Left lung (tissue), 10 donors: ENCODE data around the gene WDCP. TPM values are rescaled to one million over a fixed set of nuclear protein-coding genes. Genes with fewer than 3 reads are reported as not detected.

Experiments used
- ATAC-seq: fragments of 200-7000 bp; cut with Tn5 transposase; one replicate; pipeline ENCODE4 v1.9.1; 2020; ENCODE audit warnings: moderate library complexity
- DNase-seq, 4 donors: peaks; one replicate each; pipeline ENCODE4 v3.0.0-alpha.2; 2013 to 2020
- H3K27ac ChIP-seq, 2 donors: fragments of 200-600 bp; sonication (generic) in 1 of 2; one replicate each; pipeline versions ENCODE4 v1.5.0 to v1.8.0; 2020 to 2021
- H3K27me3 ChIP-seq, 2 donors: fragments of 200-600 bp; sonication (generic) in 1 of 2; one replicate each; pipeline versions ENCODE4 v1.5.0 to v1.8.0; 2020 to 2021
- H3K36me3 ChIP-seq, 2 donors: fragments of 200-600 bp; sonication (generic) in 1 of 2; one replicate each; pipeline versions ENCODE4 v1.5.0 to v1.8.0; 2020 to 2021
- H3K4me1 ChIP-seq, 2 donors: fragments of 200-600 bp; one replicate each; pipeline ENCODE4 v1.8.0; 2021
- H3K4me3 ChIP-seq, 2 donors: fragments of 200-600 bp; sonication (generic) in 1 of 2; one replicate each; pipeline versions ENCODE4 v1.5.0 to v1.8.0; 2020 to 2021; ENCODE audit warnings: mild to moderate bottlenecking in 1 of 2
- H3K9me3 ChIP-seq, 2 donors: fragments of 200-600 bp; sonication (generic) in 1 of 2; one replicate each; pipeline versions ENCODE4 v1.5.0 to v1.8.0; 2020 to 2021
- intact Hi-C, 2 donors: fragments of 100-400 bp; cut with DNase I; formaldehyde crosslinking; loops; one replicate each; pipeline versions ENCODE4 v1.11.2 to v1.14.2; 2022
- polyA plus RNA-seq, 6 donors: library from polyadenylated mRNA; unstranded; fragments of 120-200 nt; gene quantifications; one replicate each; pipeline ENCODE4 v1.2.1, GENCODE V29; 2013; ENCODE audit not compliant: insufficient read length in 6 of 6
- total RNA-seq, 2 donors: library from RNA; stranded (reverse); fragmentation: NEBNext Ultra II Directional; extraction: Animal tissue kit (Norgen Biotek cat#: 25700); gene quantifications; one replicate each; pipeline ENCODE4 v1.2.1, GENCODE V29; 2021
- TF ChIP-seq, protein P1 (sequence below), 2 donors: fragments of 200-600 bp; sonication (generic) in 1 of 2; IDR thresholded peaks; one replicate each; pipeline versions ENCODE4 v1.5.0 to v1.8.0; 2021; ENCODE audit warnings: antibody characterized with exemption in 2 of 2
- donor health status: DM: no; HTN: yes; CAD: no.
- donor health status: DM: no; HTN: no; CAD: no.

WDCP gene
- total and polyA plus RNA-seq, 8 donors = 10.3 to 15.0 (median 14.6) TPM

DNA sequence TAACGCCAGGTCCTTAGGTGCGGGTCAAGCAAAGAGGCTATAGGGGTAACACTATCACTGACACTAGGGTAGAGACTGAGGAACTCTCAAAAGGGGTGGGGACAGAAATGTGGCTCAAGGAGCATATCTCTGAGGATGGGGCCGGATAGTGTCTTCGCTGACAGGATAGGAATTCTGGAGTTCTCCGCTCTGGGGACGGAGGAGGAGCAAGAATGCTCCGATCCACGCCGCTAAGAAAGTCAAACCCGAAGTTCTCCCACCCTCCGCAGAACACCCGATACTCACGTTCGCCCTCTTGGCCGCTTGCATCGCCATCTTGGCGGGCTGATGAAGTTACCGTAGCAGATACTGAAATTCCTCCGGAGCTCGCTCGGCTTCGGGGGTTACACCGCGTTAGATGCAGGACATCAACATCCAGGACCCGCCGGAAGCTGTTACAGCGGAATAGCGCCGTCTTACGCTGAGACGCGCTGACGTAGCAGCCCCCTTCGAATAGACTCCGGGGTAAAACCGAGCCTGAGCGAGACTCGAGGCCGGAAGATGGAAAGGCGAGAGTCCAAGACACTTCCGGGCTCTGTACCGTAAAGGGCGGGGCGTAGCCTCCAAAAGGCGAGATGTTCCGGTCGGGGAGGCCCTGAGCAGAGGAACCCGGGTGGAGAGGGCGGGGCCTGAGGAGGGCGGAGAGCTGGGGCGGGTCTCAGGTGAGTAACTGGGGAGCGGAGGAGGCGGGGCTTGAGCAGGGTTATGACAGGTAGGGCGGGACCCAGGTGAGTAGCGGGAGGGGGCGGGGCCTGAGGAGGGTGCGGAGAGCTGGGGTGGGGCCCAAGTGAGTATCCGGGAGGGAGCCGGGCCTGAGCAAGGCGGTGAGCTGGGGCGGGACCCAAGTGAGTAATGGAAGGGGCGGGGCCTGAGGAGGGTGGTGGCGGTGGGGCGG is 29.0 kb upstream of the WDCP start, which contains the start of gene SF3B6:
TSS of gene SF3B6 (minus strand) at position 412 of the 934 bp plus-strand sequence. CDS start at position 315, 97 bp downstream.
- peaks cover 0 to 50% of the 10 kb centered on the region in 2 donors for H3K36me3 ChIP-seq
- no peaks in the 10 kb centered on the region for H3K27me3 ChIP-seq
- DNase-seq (peak; percentile 98 to 100 (median 99)), ATAC-seq (peak; percentile 89)
- peak within 1 kb of the TSS; percentile 87 to 94 for H3K27ac ChIP-seq
- H3K9me3 ChIP-seq = no peaks in the 10 kb centered on the region
- TF ChIP-seq, protein P1, sequence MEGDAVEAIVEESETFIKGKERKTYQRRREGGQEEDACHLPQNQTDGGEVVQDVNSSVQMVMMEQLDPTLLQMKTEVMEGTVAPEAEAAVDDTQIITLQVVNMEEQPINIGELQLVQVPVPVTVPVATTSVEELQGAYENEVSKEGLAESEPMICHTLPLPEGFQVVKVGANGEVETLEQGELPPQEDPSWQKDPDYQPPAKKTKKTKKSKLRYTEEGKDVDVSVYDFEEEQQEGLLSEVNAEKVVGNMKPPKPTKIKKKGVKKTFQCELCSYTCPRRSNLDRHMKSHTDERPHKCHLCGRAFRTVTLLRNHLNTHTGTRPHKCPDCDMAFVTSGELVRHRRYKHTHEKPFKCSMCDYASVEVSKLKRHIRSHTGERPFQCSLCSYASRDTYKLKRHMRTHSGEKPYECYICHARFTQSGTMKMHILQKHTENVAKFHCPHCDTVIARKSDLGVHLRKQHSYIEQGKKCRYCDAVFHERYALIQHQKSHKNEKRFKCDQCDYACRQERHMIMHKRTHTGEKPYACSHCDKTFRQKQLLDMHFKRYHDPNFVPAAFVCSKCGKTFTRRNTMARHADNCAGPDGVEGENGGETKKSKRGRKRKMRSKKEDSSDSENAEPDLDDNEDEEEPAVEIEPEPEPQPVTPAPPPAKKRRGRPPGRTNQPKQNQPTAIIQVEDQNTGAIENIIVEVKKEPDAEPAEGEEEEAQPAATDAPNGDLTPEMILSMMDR (IDR thresholded peaks at IDR 0.05) = no peak
- intact Hi-C loops = no loop called here
- peak within 1 kb of the TSS; percentile 52 to 88 for H3K4me3 ChIP-seq
- H3K4me1 ChIP-seq = peaks cover 14 to 39% of the 10 kb centered on the region in 2 donors

DNA sequence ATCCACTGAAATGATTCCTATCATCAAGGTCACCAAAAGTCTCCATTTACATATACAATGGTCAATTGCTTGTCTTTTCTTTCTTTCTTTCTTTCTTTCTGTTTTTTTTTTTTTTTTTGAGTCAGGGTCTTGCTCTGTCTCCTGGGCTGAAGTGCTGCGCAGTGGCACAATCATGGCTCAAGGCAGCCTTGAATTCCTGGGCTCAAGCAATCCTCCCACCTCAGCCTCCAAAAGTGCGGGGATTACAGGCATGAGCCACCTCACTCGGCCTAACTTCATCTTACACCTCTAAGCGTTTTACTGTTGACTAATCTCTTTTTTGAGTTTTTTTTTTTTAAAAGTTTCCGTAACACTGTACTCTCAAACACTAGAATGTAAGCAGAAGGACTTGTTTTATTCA is 28.1 kb upstream of the WDCP start:
- TF ChIP-seq, protein P1 (IDR thresholded peaks at IDR 0.05) = no peak
- Histone ChIP-seq H3K27me3 (no peaks in the 10 kb centered on the region), H3K4me1 (peaks cover 13 to 33% of the 10 kb centered on the region in 2 donors), H3K27ac (peak overlapping the region in 1 of 2 donors; percentile 94), H3K4me3 (peak overlapping the region; percentile 52 to 88), H3K9me3 (no peaks in the 10 kb centered on the region), H3K36me3 (peaks cover 0 to 52% of the 10 kb centered on the region in 2 donors)
- intact Hi-C loops = no loop called here
- DNase-seq (no peak), ATAC-seq (no peak)

DNA sequence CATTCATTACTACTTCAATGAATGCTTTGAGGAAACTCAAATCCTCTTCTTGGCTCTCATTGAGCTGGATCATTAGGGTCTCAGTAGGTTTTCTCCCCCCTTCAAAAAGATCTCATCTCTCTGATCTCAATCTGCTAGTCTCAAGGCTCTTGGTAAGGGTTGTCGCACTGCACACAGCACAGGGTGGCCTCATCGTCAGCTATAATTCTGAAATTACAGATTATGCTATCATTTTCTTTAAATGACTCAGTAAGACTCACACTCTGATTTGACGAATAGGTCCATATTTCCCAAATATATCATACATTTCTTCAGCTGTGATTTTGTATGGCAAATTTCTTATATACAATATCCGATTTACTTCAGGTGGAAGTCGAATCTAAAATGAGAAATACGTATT is 26.6 kb upstream of the WDCP start:
- ATAC-seq = no peak
- Histone ChIP-seq H3K27ac (no peak overlapping the region), H3K4me3 (no peak overlapping the region), H3K36me3 (peaks cover 0 to 52% of the 10 kb centered on the region in 2 donors), H3K27me3 (no peaks in the 10 kb centered on the region), H3K4me1 (peaks cover 13 to 33% of the 10 kb centered on the region in 2 donors), H3K9me3 (no peaks in the 10 kb centered on the region)
- TF ChIP-seq, protein P1 (IDR thresholded peaks at IDR 0.05) = no peak
- intact Hi-C loops = no loop called here
- no peak for DNase-seq

DNA sequence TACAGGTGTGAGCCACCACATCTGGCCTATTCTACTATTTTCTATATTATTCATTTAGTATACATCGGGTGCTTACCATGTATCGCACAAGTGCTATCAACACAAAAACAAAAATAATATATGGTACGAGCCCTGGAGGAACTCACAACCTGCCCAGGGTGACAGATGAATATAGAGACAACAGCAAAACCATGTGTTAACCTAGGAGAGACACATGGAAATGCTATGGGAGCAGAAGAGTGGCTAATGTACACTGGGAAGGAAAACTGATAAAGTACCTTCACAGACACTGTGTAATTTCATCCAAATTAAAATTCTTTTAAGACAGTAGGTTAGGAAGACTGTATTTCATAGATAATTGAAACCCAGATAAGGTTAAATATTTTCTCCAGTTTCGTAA is 25.1 kb upstream of the WDCP start:
- DNase-seq (no peak), ATAC-seq (no peak)
- intact Hi-C loops = no loop called here
- H3K27me3 ChIP-seq = no peaks in the 10 kb centered on the region
- peaks cover 0 to 65% of the 10 kb centered on the region in 2 donors for H3K36me3 ChIP-seq
- H3K27ac ChIP-seq = no peak overlapping the region
- no peaks in the 10 kb centered on the region for H3K9me3 ChIP-seq
- H3K4me1 ChIP-seq = peaks cover 8 to 20% of the 10 kb centered on the region in 2 donors
- no peak overlapping the region for H3K4me3 ChIP-seq
- TF ChIP-seq, protein P1 (IDR thresholded peaks at IDR 0.05) = no peak

DNA sequence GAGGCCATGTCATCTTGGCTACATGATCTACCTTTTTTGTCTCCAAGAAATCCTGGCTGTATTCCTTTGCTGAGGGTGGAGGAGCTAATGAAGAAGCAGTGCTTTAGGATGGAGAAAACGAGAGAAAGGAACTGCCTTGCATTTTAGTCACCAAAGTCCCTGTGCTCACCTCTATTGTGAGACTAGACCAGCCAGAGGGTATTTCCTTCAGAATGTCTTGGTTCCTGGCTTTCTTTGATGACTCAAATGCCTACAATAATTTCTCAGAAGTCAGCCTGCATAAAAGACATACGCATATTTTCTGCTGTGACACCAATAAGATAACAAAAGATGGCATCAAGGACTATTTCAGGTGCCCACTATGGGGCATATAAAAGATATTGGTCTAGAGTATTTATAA is 18.1 kb upstream of the WDCP start:
- ATAC-seq = no peak
- peaks cover 0 to 50% of the 10 kb centered on the region in 2 donors for H3K36me3 ChIP-seq
- intact Hi-C loops = no loop called here

More for the DNA sequence above, 18.1 kb upstream of the WDCP start:
- H3K4me1 ChIP-seq = no peaks in the 10 kb centered on the region
- H3K9me3 ChIP-seq = no peaks in the 10 kb centered on the region
- DNase-seq = no peak
- no peak overlapping the region for H3K27ac ChIP-seq
- no peak overlapping the region for H3K4me3 ChIP-seq
- TF ChIP-seq, protein P1 (IDR thresholded peaks at IDR 0.05) = no peak
- no peaks in the 10 kb centered on the region for H3K27me3 ChIP-seq
